Putamen (tissue), 1 donor: ENCODE measurements around the gene PPM1G.
"Not testable (repeated sequence)": the region's sequence is repeated elsewhere in the genome, so short reads cannot be mapped to it uniquely, and the experiment has no call there.

Experiments
- DNase-seq: peaks from one replicate; pipeline ENCODE4 v3.0.0-alpha.2; 2016; ENCODE audit warnings: low spot score

PPM1G gene

GRCh38 chr2:27409321-27410073 lies at the start of gene PPM1G:
Gene PPM1G (minus strand): TSS chr2:27409591. CDS start chr2:27409422, 169 bp downstream.
- DNase-seq, result peak; percentile 94

GRCh38 chr2:27453968-27454367 lies 44.6 kb upstream of the PPM1G start:
- DNase-seq, result no peak

- DNase-seq, result no peak
These were observed 41.7 kb upstream of the PPM1G start for GRCh38 chr2:27451095-27451494.

- no peak for DNase-seq
These were observed 39.0 kb upstream of the PPM1G start for GRCh38 chr2:27448381-27448780.

DNA sequence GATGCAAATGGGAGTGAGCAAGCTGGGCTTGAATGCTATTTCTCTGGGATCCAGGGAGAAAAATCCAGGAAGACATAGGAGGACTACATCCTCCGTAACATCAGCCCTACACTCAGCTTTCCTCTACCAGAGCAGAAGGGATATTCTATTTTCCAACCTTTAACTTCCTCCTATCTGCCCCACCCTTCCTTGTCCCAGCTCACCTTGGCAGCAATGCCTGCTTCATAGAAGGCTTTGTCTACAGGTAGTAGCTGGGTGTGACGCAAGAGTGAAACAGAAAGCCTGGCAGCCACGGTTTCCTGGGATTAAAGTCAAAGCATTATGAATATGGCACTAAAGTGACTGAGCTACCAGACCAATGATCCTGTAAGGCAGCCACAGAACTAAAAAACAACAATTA lies 36.7 kb upstream of the PPM1G start:
- no peak for DNase-seq

DNA sequence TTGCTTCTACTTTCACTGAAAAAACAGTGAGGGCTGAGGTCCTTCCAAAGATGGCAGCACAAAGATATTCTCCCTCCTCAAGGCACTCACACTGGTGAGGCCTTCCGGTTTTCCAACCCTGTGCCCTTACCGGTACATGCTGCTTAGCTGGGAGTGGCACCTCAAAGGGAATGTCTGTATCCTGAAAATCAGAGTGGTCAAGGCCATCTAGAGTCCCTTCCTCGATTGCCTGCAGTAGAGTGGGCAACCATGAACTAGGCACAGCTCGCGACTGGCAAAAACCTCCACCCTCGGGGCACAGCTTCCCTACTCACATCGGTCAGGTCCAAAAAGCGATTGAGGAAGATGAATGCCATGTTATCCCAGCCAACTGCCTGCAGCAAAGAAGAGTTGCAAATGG lies 36.2 kb upstream of the PPM1G start:
- no peak for DNase-seq

GRCh38 chr2:27445155-27445554 lies 35.8 kb upstream of the PPM1G start:
- DNase-seq, result no peak

DNA sequence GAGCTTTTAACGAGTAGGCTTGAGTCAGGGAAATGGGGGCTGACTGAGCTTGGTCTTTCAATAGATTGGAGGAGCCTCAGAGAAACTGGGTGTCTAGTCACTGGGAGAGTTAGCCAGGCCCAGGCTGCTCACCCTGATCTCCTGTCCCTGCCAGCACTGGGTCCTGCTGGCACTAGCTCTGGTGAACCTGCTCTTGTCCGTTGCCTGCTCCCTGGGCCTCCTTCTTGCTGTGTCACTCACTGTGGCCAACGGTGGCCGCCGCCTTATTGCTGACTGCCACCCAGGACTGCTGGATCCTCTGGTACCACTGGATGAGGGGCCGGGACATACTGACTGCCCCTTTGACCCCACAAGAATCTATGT lies 33.5 kb upstream of the PPM1G start:
- DNase-seq, result no peak

GRCh38 chr2:27441958-27442919 lies 32.8 kb upstream of the PPM1G start, which contains the start of gene KRTCAP3:
Gene KRTCAP3 (plus strand): TSS chr2:27442381. CDS start chr2:27442413, 32 bp downstream.
- no peak for DNase-seq

GRCh38 chr2:27441226-27441926 lies 32.0 kb upstream of the PPM1G start:
- DNase-seq, result no peak

GRCh38 chr2:27435628-27436027 lies 26.2 kb upstream of the PPM1G start:
- no peak for DNase-seq

DNA sequence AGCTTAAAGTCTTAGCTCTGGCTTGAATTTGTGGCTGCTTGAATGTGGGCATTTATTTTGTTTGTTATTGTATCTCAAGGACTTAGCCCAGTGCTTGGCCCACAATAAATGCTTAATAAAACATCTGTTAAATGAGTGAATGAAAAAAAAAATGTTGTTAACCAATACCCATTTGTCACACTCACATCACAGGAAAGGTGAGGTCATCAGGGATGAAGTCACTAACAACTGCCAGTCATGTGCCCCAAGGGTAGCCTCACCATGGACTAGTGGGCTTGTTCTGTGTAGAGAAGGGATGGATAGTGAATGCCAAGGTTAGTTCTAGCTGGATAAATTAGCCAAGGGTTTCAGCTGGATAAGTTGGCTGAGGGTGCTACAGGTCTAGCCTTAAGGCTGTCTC lies 22.0 kb upstream of the PPM1G start:
- DNase-seq, result no peak

- peak; percentile 70 for DNase-seq
These were observed 19.7 kb upstream of the PPM1G start for GRCh38 chr2:27428978-27429541.

DNA sequence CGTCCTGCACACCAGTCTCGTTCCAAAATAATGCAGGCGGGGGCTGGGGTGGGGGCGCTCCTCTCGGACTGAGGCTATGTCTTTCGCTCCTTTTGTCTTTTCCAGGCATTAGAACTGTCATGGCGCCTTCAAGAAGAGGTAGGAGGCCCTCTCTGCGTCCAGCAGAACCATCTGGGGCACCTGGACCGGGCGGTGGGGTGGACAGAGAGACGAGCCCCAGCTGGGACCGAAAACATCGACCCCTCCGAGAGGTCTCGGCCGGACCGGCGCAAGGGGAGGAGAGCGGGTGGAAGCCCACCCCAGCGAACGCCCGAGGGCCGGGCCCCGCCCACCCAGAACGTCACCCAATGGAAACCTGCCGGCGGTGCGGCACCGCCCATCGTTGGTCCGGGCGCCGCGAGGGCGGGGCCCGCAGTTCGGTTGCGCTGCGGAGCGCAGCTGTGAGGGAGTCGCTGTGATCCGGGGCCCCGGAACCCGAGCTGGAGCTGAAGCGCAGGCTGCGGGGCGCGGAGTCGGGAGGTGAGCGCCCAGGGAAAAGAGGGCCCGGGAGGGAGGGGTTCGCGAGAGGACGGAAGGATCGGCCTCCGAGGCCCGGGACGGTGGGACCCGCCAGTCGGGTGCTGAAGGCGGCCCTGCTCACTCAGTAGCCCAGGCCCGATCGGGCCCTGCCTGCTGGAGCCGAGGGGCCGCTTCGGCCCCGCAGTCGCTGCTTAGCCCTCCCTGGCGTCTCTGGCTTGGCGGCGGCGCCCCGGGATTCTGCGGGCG lies 19.0 kb upstream of the PPM1G start, which contains the start of gene NRBP1:
Gene NRBP1 (plus strand): TSS at position 419 of the 765 bp plus-strand sequence. CDS start 4,643 bp downstream, outside the sequence.
- peak; percentile 94 for DNase-seq

DNA sequence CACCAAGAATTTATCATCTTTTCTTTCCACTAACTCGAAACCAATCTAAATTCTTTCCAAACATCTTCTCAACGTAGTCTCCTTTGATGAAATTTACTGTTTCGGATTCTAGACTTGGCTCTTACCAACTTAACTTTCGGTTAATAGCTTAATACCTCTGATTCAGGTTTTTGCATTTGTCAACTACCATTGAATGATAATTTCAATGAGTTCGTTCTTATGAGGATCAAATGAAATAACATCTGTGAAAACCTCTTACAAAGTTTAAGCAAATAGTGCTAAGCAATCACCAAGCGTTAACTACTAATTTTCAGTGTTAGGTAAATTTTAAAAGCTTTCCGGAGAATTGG lies 18.4 kb upstream of the PPM1G start:
- DNase-seq, result no peak

DNA sequence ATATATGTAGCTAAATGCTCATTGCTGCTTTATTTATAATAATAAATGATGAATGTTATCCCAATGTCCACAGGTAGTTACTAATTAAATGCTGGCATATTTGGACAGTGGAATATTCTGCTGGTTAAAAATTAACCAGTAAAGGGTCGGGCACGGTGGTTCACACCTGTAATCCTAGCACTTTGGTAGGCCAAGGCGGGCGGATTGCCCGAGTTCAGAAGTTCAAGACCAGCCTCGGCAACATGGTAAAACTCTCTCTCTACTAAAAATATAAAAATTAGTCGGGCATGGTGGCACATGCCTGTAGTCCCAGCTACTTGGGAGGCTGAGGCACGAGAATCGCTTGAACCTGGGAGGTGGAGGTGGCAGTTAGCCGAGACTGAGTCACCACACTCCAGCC lies 15.6 kb upstream of the PPM1G start:
- not testable (repeated sequence) for DNase-seq

DNA sequence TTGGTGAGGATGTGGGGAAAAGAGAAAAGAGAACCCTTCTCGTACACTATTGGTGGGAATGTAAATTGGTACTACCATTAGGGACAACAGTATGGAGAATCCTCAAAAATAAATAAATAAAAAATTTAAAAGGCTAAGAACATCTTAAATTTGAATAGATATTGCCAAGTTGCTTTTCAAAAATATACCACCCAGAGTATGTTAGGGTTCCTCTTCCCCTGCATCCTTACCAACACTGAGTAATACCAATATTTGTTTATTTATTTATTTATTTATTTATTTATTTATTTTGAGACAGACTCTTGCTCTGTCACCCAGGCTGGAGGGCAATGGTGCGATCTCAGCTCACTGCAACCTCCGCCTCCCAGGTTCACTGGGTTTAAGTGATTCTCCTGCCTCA lies 13.6 kb upstream of the PPM1G start:
- DNase-seq, result no peak

GRCh38 chr2:27421660-27422250 lies 12.4 kb upstream of the PPM1G start:
- DNase-seq, result no peak

GRCh38 chr2:27420996-27421395 lies 11.6 kb upstream of the PPM1G start:
- no peak for DNase-seq

- DNase-seq, result no peak
These were observed 6.8 kb upstream of the PPM1G start for GRCh38 chr2:27416151-27416550.
